Right lobe of liver (tissue), 4 donors: ENCODE measurements around the gene CADPS.

Source experiments
- CTCF ChIP-seq, 4 donors: fragments of 200-600 bp in 3 of 4; fragments of 450-650 bp in 1 of 4; IDR thresholded peaks; one replicate each; pipeline versions ENCODE4 v1.5.1 to v1.8.0; 2016 to 2022; ENCODE audit warnings: antibody characterized with exemption in 4 of 4, mild to moderate bottlenecking in 2 of 4
- POLR2A ChIP-seq: fragments of 450-650 bp; IDR thresholded peaks from one replicate; pipeline ENCODE4 v1.6.1; 2017; ENCODE audit warnings: antibody characterized with exemption, mild to moderate bottlenecking
- donor health status: DM: no; HTN: no; CAD: no.
- donor health status: DM: no; HTN: no; CAD: no.
- donor health status: DM: no; HTN: yes; CAD: no.

GRCh38 chr3:62479326-62479725 is 395.9 kb downstream of the CADPS start:
- no peak for TF ChIP-seq POLR2A
- TF ChIP-seq CTCF (IDR thresholded peaks at IDR 0.05), result no peak
